SK-N-SH treated with all-trans-retinoic acid at 6 μM for 48 hours (cell line): ENCODE results near the gene SERPINB1.

Experiments
- ATAC-seq: fragments of 200-7000 bp; cut with Tn5 transposase; 3 replicates; pipeline ENCODE4 v1.9.1; 2020; ENCODE audit warnings: mild to moderate bottlenecking, moderate library complexity
- ARNTL ChIP-seq: fragments of 450-650 bp; formaldehyde crosslinking; IDR thresholded peaks from 2 replicates; pipeline ENCODE4 v1.5.0; 2020; ENCODE audit warnings: low read depth, mild to moderate bottlenecking, moderate library complexity, borderline replicate concordance
- BACH2 ChIP-seq: fragments of 250-450 bp; sonication (Bioruptor Pico); IDR thresholded peaks from 2 replicates; pipeline ENCODE4 v1.9.0; 2021; ENCODE audit warnings: mild to moderate bottlenecking, borderline replicate concordance
- CREB5 ChIP-seq: fragments of 250-450 bp; sonication (Bioruptor Pico); IDR thresholded peaks from 2 replicates; pipeline ENCODE4 v1.5.1; 2020; ENCODE audit warnings: low read depth, mild to moderate bottlenecking, moderate library complexity
- CSDC2 ChIP-seq: fragments of 250-450 bp; sonication (Bioruptor Pico); IDR thresholded peaks from 2 replicates; pipeline ENCODE4 v1.5.0; 2020; ENCODE audit warnings: mild to moderate bottlenecking, moderate library complexity
- CSRNP3 ChIP-seq: fragments of 250-450 bp; sonication (Bioruptor Pico); IDR thresholded peaks from 2 replicates; pipeline ENCODE4 v1.5.1; 2021; ENCODE audit warnings: mild to moderate bottlenecking, moderate library complexity
- ESRRG ChIP-seq: fragments of 250-450 bp; sonication (Bioruptor Pico); IDR thresholded peaks from 2 replicates; pipeline ENCODE4 v1.6.1; 2021; ENCODE audit warnings: mild to moderate bottlenecking
- GLIS3 ChIP-seq: fragments of 250-450 bp; sonication (Bioruptor Pico); IDR thresholded peaks from 2 replicates; pipeline ENCODE4 v1.5.0; 2020; ENCODE audit warnings: mild to moderate bottlenecking, moderate library complexity
- ISL1 ChIP-seq: fragments of 250-450 bp; sonication (Bioruptor Pico); IDR thresholded peaks from 2 replicates; pipeline ENCODE4 v2.1.2; 2022; ENCODE audit warnings: mild to moderate bottlenecking, moderate library complexity
- OSR1 ChIP-seq: fragments of 250-450 bp; sonication (Bioruptor Pico); IDR thresholded peaks from 2 replicates; pipeline ENCODE4 v1.8.0; 2022; ENCODE audit warnings: moderate library complexity, mild to moderate bottlenecking, inconsistent platforms
- PATZ1 ChIP-seq: fragments of 250-450 bp; sonication (Bioruptor Pico); IDR thresholded peaks from 2 replicates; pipeline ENCODE4 v1.8.0; 2020; ENCODE audit warnings: mild to moderate bottlenecking, moderate library complexity, borderline replicate concordance
- POU6F1 ChIP-seq: fragments of 250-450 bp; sonication (Bioruptor Pico); IDR thresholded peaks from 2 replicates; pipeline ENCODE4 v1.8.0; 2021; ENCODE audit warnings: low read depth, mild to moderate bottlenecking, moderate library complexity, borderline replicate concordance
- PPARA ChIP-seq: fragments of 250-450 bp; sonication (Bioruptor Pico); IDR thresholded peaks from 2 replicates; pipeline ENCODE4 v1.5.0; 2020; ENCODE audit warnings: mild to moderate bottlenecking, borderline replicate concordance
- RARB ChIP-seq: fragments of 250-450 bp; sonication (Bioruptor Pico); IDR thresholded peaks from 2 replicates; pipeline ENCODE4 v1.8.0; 2021; ENCODE audit warnings: mild to moderate bottlenecking, moderate library complexity
- SNAI2 ChIP-seq: fragments of 250-450 bp; sonication (Bioruptor Pico); IDR thresholded peaks from 2 replicates; pipeline ENCODE4 v1.5.0; 2020; ENCODE audit warnings: mild to moderate bottlenecking, moderate library complexity
- TCF4 ChIP-seq: fragments of 250-450 bp; sonication (Bioruptor Pico); IDR thresholded peaks from 2 replicates; pipeline ENCODE4 v1.8.0; 2021; ENCODE audit warnings: mild to moderate bottlenecking, moderate library complexity, borderline replicate concordance
- TOX ChIP-seq: fragments of 250-450 bp; sonication (Bioruptor Pico); IDR thresholded peaks from 2 replicates; pipeline ENCODE4 v1.8.0; 2021; ENCODE audit warnings: mild to moderate bottlenecking, moderate library complexity, borderline replicate concordance
- TSHZ2 ChIP-seq: fragments of 250-450 bp; sonication (Bioruptor Pico); IDR thresholded peaks from 2 replicates; pipeline ENCODE4 v1.5.0; 2020; ENCODE audit warnings: mild to moderate bottlenecking, moderate library complexity
- ZC3H10 ChIP-seq: fragments of 250-450 bp; sonication (Bioruptor Pico); IDR thresholded peaks from 2 replicates; pipeline ENCODE4 v1.5.1; 2021; ENCODE audit warnings: mild to moderate bottlenecking, moderate library complexity
- ZFP3 ChIP-seq: fragments of 250-450 bp; sonication (Bioruptor Pico); IDR thresholded peaks from 2 replicates; pipeline ENCODE4 v1.5.0; 2020; ENCODE audit warnings: mild to moderate bottlenecking, moderate library complexity
- ZFP30 ChIP-seq: fragments of 450-650 bp; formaldehyde crosslinking; IDR thresholded peaks from 2 replicates; pipeline ENCODE4 v1.5.0; 2022; ENCODE audit warnings: mild to moderate bottlenecking, moderate library complexity
- ZNF565 ChIP-seq: fragments of 450-650 bp; formaldehyde crosslinking; conservative IDR thresholded peaks from 2 replicates; pipeline ENCODE4 v1.5.0; 2020; ENCODE audit warnings: low read depth, mild to moderate bottlenecking, moderate library complexity
- ZNF70 ChIP-seq: fragments of 450-650 bp; formaldehyde crosslinking; IDR thresholded peaks from 2 replicates; pipeline ENCODE4 v1.5.0; 2020; ENCODE audit warnings: mild to moderate bottlenecking, moderate library complexity
- ZNF8 ChIP-seq: fragments of 450-650 bp; formaldehyde crosslinking; IDR thresholded peaks from 2 replicates; pipeline ENCODE4 v1.5.0; 2020; ENCODE audit warnings: mild to moderate bottlenecking, moderate library complexity

The SERPINB1 gene

GRCh38 chr6:2848851-2849250 lies 7.2 kb upstream of the SERPINB1 start:
- TF ChIP-seq PATZ1 (CRISPR knock-in tag) (no peak), RARB (CRISPR knock-in tag) (no peak), GLIS3 (no peak), CSRNP3 (CRISPR knock-in tag) (no peak), TOX (CRISPR knock-in tag) (no peak), ZNF70 (no peak), ESRRG (no peak), SNAI2 (no peak), OSR1 (CRISPR knock-in tag) (no peak), CREB5 (CRISPR knock-in tag) (no peak), BACH2 (no peak), ZFP30 (CRISPR knock-in tag) (no peak), ISL1 (CRISPR knock-in tag) (no peak), ZNF8 (CRISPR knock-in tag) (no peak), PPARA (no peak), ZC3H10 (CRISPR knock-in tag) (no peak), CSDC2 (no peak), ZNF565 (CRISPR knock-in tag) (no peak), TCF4 (CRISPR knock-in tag) (no peak)
- ATAC-seq: no peak

- TF ChIP-seq ZNF70: no peak
- no peak for TF ChIP-seq CSDC2
- TF ChIP-seq TCF4 (CRISPR knock-in tag): no peak
- no peak for TF ChIP-seq RARB (CRISPR knock-in tag)
- no peak for TF ChIP-seq ZNF8 (CRISPR knock-in tag)
- TF ChIP-seq TOX (CRISPR knock-in tag): no peak
- no peak for TF ChIP-seq POU6F1 (CRISPR knock-in tag)
- TF ChIP-seq ISL1 (CRISPR knock-in tag): no peak
- TF ChIP-seq, all 23 proteins: peak for 0
- no peak for ATAC-seq
Measured at GRCh38 chr6:2845880-2846208, 4.2 kb upstream of the SERPINB1 start.

GRCh38 chr6:2844008-2844407 lies 2.3 kb upstream of the SERPINB1 start:
- no peak for ATAC-seq

More at GRCh38 chr6:2844008-2844407, 2.3 kb upstream of the SERPINB1 start:
- no peak for TF ChIP-seq ZNF565 (CRISPR knock-in tag)
- no peak for TF ChIP-seq ZFP30 (CRISPR knock-in tag)
- no peak for TF ChIP-seq ZNF8 (CRISPR knock-in tag)
- no peak for TF ChIP-seq ZFP3 (CRISPR knock-in tag)
- no peak for TF ChIP-seq ARNTL (CRISPR knock-in tag)
- TF ChIP-seq RARB (CRISPR knock-in tag): no peak
- no peak for TF ChIP-seq CREB5 (CRISPR knock-in tag)
- TF ChIP-seq TSHZ2 (CRISPR knock-in tag): no peak
- TF ChIP-seq ISL1 (CRISPR knock-in tag): no peak
- TF ChIP-seq TOX (CRISPR knock-in tag): no peak
- no peak for TF ChIP-seq PATZ1 (CRISPR knock-in tag)
- TF ChIP-seq OSR1 (CRISPR knock-in tag): no peak
- TF ChIP-seq GLIS3: no peak
- TF ChIP-seq ESRRG: no peak
